NCI-H187 treated with DMSO at 0.1 percent for 48 hours (cell line): Measurements from ENCODE around the gene LPCAT4.

Experiments used
- DNase-seq: peaks from one replicate; lab custom pipeline; 2025; lab: John Stamatoyannopoulos, UW

The LPCAT4 gene

GRCh38 chr15:34336991-34337556 lies 29.9 kb downstream of the LPCAT4 start:
- no peak for DNase-seq

GRCh38 chr15:34336231-34336990 lies 30.6 kb downstream of the LPCAT4 start:
- no peak for DNase-seq

- DNase-seq, result no peak
These were observed 31.6 kb downstream of the LPCAT4 start for GRCh38 chr15:34335176-34336032.

GRCh38 chr15:34334672-34335071 lies 32.3 kb downstream of the LPCAT4 start:
- no peak for DNase-seq

- DNase-seq, result no peak
These were observed 34.4 kb downstream of the LPCAT4 start for GRCh38 chr15:34332553-34333120.

- DNase-seq, result no peak
These were observed 35.2 kb downstream of the LPCAT4 start for GRCh38 chr15:34331809-34332208.

GRCh38 chr15:34330279-34330678 lies 36.7 kb downstream of the LPCAT4 start:
- DNase-seq, result no peak

- no peak for DNase-seq
These were observed 38.0 kb downstream of the LPCAT4 start for GRCh38 chr15:34329006-34329405.

GRCh38 chr15:34327906-34328305 lies 39.1 kb downstream of the LPCAT4 start:
- DNase-seq, result no peak

- DNase-seq, result no peak
These were observed 41.6 kb downstream of the LPCAT4 start for GRCh38 chr15:34325368-34325767.

- no peak for DNase-seq
These were observed 42.1 kb downstream of the LPCAT4 start for GRCh38 chr15:34324933-34325332.

GRCh38 chr15:34323217-34323616 lies 43.8 kb downstream of the LPCAT4 start:
- no peak for DNase-seq

- DNase-seq, result peak; percentile 28
These were observed 48.5 kb downstream of the LPCAT4 start for GRCh38 chr15:34318277-34319079.

GRCh38 chr15:34314491-34315490 lies 52.2 kb downstream of the LPCAT4 start:
- DNase-seq, result no peak

- DNase-seq, result no peak
These were observed 55.4 kb downstream of the LPCAT4 start for GRCh38 chr15:34311563-34311962.
